EH (cell line): ENCODE measurements around the gene ANKRD55.
"Not testable (repeated sequence)": the region's sequence is repeated elsewhere in the genome, so short reads cannot be mapped to it uniquely, and the experiment has no call there.

Experiments
- DNase-seq: peaks from one replicate; pipeline ENCODE4 v3.0.0-alpha.2; 2015; ENCODE audit warnings: low read depth

ANKRD55 gene

DNA sequence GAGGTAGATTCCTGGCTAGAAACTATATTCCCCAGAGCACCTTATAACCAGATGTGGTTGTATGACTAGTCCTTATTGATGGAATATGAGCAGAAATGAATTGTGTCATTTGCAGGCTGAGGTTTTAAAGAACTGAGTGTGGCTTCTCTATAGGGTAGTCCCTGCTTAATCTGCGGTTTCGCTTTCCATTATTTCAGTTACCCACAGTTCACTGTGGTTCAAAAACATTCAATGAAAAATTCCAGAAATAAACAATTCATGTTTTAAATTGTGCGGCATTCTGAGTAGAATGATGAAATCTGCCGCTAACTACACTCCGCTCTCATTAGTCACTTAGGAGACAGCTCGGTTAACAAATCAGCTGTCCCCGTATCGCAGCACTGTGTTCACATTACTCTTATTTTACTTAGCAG, 65.1 kb downstream of the ANKRD55 start:
- no peak for DNase-seq

DNA sequence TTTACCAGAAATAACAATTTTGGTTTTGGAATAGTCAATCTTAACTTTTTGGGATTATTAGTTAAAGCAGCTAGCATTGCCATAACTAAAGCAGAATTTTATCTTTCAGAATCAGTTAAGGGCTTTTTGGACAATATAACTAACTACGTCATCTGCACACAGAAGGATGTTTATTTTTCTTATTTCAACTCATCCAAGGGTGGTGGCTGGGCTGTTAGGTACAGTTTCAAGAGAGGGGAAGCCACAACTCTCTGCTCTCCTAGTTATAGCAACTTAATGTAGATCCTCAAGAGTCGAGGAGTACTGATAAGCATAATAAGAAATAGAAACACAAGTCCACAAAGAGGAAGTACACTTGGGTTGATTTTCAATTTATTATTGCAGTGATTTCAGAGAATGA, 65.6 kb downstream of the ANKRD55 start:
- peak; percentile 72 for DNase-seq

DNA sequence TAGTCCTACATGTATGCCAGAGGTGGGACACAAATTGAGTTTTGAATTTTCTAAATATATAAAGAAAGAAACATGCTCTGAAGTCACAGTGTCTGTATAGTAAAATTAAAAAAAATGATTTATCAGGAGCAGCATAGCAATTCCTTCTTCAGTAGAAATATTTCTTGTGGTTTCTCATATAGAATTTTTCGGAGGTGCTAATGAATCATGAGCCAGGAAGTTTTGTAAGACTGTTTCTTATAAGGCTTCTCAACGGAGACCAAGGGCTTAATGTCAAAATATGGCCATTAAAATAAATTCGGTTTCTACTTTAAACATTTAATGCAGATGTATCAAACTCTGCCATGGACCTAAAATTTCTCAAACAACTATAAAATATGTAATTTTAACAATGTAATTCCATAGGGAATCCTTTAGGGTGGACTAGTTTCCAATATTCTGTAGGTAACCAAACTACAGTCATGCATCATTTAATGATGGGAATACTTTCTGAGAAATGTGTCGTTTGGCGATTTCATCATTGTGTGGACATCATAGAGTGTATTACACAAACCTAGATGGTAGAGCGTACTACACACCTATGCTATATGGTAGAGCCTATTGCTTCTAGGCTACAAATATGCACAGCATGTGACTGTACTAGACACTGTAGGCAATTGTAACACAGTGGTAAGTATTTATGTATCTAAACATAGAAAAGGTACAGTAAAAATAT, 66.3 kb downstream of the ANKRD55 start:
- peak; percentile 45 for DNase-seq

DNA sequence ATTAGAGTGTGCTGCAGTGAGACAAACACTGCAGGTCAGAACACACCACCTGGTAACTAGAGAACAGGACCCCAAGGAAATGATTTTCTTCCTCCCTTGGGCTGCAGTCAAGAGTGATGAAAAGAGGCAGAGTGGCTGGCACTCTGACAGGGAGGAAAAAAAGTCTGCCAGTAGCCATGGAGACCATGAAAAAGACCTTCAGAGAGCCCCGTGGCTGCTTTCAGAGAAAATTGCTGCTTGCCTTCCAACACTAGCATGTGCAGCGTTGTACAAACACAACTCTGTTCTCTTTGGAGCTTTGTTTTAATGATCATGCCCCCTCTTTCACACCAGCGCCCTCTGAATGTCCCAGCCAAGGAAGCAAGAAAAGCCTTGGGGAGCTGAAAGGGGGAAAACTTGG, 68.8 kb downstream of the ANKRD55 start:
- peak; percentile 28 for DNase-seq

DNA sequence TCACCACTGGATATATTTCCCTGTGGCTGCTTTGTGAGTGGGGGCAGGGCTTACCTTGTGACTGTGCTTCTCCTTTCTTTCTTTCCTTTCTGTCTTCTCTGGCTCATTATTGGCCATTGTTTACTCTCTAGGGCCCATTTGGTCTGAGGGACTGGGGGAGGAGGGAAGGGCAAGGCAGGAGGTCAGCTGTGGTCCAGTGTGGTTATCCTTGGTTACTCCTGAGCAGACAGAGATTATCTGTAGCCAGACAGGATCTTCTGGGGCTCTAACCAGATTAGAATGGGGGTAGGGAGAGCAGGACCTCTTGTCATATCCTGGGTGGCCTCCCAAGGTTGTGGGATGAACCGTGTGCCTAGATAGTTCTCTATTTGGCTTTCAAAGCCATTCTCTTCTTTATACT, 71.2 kb downstream of the ANKRD55 start:
- no peak for DNase-seq

DNA sequence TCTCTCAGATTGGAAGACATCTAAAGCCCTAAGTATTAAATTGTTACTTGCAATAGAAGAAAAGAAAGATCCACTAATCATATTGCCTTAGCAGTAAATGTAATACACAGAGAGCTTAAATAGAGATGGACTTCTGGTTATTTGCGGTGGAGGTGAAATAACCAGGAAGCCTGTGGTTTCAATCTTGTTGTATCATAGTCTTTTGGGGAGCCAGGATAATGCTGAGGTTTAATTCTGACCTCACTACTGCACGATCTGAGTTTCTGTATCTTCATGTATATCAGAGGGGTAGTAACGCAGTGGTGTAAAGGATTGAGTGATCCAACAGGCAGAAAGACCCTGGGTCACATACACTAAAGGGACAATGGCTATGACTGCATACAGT, 71.7 kb downstream of the ANKRD55 start:
- no peak for DNase-seq

DNA sequence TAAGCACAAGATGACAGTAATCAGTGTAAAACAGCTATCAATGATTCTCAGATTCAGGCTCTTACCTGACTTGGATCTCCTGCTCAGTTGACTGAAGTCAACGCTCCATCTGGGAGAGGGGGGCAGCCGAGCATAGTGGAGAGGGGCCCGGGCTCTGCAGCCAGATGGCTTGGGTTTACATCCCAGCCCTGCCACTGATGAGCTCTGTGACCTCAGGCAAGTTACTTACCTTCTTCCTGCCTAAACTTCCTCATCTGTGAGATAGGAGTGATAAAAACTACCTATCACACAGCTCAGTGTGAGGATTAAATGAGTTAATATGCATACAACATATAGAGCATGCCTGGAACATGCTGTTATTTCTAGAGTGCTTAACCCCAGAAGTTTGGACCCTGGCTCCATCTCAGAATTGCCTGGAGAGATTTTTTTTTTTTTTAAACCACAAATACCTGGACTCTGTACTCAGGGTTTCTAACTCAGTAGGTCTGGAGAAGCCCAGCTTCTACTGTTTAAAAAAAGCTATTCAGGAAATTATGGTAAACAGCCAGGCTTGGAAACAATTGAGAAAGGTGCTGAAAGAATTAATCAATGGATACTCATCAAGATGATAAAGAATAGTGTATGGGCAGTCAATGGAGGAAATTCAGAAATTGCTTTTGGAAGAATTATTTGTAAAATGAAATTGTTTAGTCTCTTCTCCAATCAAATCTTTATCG, 72.2 kb downstream of the ANKRD55 start:
- DNase-seq, result no peak

DNA sequence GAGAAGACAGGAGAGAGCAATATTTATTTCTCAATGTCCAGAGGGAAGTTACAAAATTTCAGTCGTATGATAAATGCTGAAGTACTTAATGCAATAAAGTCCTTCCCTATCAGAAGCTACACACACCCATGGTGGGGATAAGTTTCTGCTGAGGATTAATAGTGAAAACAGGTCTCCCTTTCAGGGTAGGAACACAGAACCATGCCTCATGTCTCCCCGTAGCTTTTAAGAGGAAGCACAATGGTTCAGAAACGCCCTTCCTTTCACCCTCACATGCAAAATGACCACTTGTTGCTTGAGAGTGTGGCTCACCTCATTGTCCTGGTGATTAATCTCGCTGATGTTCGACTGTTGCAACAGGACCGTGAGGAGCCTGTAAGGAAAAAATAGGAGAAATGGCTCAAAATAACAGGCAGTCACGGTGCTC, 73.6 kb downstream of the ANKRD55 start:
- no peak for DNase-seq

DNA sequence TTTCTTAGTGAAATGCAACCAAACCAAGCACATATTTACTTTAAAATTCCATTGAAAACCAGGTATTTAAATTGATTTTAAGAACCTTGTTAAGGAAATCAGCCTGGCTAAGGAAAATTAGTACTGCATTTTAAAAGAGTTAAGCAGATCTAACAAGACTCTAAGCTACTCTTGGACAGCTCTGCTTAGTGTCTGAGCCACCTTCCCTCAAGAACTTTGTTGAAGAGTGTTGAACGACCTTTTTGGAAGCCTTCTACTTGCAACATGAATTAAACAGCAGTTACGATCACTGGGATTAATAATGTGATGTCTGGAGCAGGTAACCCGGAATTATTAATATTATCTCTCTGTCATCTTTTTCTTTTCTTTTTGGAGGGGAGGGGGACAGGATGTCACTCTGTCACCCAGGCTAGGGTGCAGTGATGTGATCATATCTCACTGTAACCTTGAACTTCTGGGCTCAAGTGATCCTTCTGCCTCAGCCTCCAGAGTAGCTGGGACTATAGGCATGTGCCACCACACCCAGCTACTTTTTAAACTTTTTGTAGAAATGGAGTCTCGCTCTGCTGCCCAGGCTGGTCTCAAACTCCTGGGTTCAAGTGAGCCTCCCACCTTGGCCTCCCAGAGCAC, 74.7 kb downstream of the ANKRD55 start:
- DNase-seq, result no peak

DNA sequence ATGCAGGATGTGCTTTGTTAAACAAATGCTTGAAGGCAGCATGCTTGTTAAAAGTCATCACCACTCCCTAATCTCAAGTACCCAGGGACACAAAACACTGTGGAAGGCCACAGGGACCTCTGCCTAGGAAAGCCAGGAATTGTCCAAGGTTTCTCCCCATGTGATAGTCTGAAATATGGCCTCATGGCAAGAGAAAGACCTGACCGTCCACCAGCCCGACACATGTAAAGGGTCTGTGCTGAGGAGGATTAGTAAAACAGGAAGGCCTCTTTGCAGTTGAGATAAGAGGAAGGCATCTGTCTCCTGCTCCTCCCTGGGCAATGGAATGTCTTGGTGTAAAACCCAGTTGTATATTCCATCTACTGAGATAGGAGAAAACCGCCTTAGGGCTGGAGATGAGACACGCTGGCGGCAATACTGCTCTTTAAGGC, 75.9 kb downstream of the ANKRD55 start:
- not testable (repeated sequence) for DNase-seq

DNA sequence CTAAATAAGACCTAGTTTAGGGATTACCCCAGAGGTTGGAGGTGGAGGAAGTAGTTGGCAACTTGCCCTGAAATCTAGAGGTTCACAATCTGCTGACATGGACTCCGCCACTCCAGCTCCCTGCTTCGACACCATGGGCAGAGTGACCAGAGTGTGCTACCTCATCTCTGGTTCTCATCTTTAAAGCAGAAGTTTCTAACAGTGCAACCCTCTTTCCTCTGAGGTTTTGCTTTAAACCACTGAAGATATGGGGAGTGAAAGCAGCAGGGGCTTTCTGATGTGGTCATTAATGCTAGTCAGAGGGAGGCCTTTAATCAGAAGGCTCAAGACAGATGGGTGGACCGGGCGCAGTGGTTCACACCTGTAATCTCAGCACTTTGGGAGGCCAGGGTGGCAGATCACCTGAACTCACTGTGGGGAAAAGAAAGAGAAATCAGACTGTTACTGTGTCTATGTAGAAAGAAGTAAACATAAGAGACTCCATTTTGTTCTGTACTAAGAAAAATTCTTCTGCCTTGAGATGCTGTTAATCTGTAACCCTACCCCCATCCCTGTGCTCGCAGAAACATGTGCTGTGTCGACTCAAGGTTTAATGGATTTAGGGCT, 76.4 kb downstream of the ANKRD55 start:
- DNase-seq, result not testable (repeated sequence)

DNA sequence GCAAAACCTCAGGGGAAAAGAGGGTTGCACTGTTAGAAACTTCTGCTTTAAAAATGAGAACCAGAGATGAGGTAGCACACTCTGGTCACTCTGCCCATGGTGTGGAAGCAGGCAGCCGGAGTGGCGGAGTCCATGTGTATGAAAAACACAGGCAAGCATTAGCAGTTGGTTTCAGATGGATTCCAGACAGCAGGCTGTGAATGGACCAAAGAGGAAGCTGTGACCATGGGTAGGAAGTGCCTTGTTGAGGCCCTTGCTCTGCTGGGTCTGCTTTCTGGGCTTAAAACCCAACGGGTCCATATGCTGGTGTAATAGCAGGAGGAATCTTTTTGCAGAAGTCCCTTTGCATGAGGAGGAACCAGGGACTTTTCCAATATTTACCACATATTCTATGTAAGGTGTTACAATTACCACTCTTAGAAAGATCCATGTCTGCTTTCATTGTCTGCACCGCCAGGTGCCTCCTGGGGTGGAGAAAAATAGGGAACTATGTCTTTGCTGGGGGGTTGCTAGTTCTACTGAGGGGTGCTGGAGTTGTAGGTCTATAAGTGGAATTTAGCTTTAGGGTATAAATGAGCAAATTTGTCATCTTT, 77.0 kb downstream of the ANKRD55 start:
- DNase-seq, result no peak

DNA sequence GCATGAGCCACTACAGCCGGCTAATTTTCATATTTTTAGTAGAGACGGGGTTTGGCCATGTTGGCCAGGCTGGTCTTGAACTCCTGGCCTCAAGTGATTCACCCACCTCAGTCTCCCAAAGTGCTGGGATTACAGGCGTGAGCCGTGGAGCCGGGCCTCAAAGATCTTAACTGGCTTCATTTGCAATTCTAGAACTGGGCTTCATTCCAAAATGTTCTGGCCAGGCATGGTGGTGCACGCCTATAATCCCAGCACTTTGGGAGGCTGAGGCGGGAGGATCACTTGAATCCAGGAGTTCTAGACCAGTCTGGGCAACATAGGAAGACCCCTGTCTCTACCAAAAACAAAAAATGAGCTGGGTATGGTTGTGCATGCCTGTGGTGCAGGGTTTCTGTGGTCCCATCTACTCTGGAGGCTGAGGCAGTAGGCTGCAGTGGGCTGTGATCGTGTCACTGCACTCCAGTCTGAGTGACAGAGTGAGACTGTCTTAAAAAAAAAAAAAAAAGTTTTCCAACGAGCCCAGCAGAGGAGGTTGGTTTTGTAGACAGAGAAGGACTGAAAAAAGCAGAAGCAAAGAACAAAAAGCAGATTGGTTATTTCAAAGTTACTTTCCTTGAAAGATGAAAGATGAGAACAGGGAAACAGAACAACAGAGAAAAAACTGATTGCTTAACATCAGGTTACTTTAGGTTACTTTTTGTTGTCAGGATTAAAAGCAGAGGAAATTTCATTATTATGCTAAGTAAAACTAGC, 78.2 kb downstream of the ANKRD55 start:
- DNase-seq, result no peak

DNA sequence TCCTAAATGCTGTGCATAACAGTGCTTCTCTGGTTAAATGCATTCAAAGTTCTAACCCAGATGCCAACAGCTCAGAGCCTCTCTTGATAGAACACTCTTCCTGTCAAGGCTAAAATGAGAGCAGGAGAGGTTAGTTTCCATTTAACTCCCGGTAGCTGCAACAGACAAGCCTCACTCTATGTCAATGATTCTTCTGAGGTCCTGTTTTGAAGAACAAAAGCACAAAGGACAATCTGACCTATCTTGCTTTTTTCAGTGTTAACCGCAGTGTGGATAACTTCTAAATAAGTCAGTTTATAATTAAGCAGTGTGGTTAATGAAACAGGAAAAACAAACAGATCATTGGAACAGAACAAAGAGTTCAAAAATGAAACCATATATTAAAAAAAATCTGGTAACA, 80.7 kb downstream of the ANKRD55 start:
- no peak for DNase-seq

DNA sequence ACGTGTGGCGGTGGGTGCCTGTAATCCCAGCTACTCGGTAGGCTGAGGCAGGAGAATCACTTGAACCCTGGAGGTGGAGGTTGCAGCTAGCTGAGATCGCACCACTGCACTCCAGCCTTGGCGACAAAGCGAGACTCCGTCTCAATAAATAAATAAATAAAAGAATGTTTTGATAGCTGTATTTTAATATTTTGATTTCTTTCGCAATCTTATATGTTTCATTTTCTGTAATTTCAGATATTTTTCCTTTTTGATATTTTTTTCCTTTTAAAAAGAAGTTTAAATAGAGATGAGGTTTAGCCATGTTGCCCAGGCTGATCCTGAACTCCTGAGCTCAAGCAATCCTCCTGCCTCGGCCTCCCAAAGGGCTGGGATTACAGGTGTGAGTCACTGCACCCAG, 82.4 kb downstream of the ANKRD55 start:
- not testable (repeated sequence) for DNase-seq

DNA sequence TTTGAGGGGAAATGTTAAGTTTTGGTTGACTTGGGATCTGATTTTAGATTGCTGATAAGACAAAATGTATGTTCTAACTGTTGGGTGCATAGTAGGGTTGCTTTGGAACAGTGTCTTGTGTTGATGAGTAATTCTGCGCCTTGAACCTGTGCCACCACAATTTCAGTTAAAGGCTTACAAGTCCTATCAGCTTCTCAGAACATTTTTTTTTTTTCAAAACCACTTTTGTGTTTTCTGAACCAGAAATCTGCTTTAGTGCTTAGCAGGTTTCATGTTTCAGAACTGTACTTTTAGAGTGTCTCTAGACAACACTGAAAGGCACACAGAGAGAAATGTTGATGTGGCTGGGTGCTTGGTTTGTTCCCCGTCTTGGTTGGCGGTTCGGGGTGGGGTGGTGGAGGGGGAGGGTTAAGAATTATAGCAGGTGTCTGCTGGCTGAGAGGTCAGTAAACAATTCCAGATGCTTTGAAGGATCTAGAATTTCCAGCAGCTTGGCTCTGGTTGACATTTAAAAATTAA, 84.6 kb downstream of the ANKRD55 start:
- no peak for DNase-seq

DNA sequence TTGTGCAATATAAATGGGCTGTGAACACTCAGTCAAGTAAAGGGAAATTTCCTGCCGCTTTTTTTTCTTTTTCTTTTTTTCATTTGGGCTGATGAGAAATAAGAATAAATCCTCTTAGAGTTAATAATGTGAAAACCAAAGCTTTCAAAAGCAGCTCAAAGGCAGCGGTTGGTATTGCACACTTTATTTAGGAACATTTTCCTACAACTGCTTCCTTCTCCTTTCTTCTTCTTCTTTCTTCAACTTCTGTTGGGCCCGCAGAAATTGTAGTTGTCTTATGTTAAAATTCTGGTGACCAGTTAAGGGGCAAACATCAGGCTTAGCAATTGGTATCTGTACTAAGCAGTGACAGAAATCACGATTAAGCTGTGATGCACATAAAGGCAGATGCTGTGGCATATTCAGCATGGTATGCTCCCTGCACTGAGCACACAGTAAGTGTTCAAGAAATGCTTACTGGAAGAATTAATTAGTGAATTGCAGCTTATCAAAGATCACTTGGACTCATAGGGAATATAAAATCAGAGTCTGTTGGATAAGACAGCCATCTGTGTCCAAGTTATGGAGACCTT, 85.4 kb downstream of the ANKRD55 start:
- no peak for DNase-seq

DNA sequence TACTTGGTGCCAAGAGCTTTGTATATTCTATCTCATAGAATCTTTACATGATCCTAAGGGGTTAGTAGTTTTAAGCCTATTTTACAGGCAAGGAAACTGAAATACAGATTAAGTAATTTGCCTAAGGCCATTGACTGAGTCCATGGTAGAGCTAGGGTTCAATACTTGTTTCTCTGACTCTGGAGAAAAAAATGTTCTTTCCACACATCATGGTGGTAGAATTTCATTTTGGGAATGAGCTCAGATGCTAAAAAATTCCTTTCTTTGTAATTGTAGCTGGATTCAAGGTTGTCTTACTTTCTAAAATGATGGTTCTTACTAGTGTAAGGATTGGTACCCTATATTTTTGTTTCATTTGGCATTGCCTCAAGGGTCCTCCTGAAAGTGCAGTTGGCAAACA, 86.0 kb downstream of the ANKRD55 start:
- DNase-seq, result peak; percentile 59

DNA sequence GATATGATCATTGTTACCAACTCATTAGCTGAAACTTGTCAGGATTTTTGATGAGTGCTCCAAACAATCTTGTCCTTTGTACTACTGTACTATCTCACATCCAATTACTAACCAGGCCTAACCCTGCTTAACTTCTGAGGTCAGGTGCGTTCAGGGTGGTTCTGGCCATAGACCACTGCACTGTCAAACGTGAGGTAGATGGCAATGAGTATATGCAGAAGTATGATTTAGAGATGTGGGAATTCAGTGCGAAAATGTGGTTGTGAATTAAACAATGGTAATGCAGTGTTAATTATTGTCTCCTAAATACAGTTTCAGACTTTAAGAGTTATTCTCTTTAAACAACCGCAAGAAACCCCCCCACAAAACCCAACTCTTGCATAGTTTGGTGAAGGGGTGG, 86.5 kb downstream of the ANKRD55 start:
- no peak for DNase-seq

DNA sequence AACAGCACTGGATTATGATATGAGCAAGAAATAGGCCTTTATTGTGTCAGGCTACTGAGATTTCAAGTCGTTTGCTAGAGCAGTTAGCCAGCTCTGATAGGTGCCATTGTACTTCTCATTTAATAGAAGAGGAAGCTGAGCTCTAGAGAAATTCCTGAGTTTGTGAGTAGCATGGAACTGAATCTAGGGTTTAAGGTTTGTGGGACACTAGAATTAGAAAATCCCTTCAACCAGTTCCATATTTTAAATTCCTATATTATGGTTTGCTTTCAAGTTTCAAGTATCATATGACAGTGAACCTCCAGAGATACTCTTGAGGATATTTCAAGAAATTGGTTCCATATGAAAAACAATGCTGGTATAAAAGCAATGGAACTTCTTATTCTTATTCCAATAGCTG, 87.6 kb downstream of the ANKRD55 start:
- peak; percentile 19 for DNase-seq

DNA sequence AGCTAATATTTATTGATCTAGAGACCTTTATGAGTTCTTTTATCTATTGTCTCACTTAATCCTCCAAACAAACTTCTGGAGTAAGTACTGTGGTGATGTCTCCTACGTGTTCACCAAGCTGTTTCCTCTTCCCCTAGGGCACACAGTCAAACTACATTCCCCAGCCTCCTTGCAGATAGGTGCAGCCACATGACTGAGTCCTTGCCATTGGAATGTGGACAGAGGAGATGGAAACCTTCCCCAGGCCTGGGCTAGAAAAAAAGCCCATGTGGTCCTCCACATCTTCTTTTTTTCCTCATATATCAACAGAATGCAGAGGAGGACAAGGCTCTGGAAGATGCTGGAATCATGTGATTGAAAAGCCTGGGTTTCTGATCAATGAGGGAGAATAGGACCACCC, 88.0 kb downstream of the ANKRD55 start:
- DNase-seq, result peak; percentile 60
